HG03571 (cell line): ENCODE measurements around the gene HTR3E.
"Not testable (repeated sequence)": the region's sequence is repeated elsewhere in the genome, so short reads cannot be mapped to it uniquely, and the experiment has no call there.

Experiments
- ATAC-seq: cut with Tn5 transposase; IDR thresholded peaks from one replicate; pipeline ENCODE4 v1.9.1; 2021; ENCODE audit not compliant: unreplicated experiment

Gene HTR3E

DNA sequence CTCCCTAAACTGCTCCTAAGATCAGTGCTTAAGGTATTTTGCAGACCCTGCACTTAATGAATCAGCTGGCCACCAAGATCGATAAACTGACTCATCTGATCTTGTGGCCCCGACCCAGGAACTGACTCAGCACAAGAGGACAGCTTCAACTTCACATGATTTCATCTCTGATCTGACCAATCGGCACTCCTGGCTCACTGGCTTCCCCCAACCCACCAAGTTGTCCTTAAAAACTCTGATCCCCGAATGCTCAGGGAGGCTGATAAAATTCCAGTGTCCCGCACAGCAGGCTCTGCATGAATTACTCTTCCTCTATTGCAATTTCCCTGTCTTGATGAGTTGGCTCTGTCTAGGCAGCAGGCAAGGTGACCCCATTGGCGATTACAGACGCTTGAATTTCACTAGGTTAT, 13.5 kb downstream of the HTR3E start:
- ATAC-seq: no peak

DNA sequence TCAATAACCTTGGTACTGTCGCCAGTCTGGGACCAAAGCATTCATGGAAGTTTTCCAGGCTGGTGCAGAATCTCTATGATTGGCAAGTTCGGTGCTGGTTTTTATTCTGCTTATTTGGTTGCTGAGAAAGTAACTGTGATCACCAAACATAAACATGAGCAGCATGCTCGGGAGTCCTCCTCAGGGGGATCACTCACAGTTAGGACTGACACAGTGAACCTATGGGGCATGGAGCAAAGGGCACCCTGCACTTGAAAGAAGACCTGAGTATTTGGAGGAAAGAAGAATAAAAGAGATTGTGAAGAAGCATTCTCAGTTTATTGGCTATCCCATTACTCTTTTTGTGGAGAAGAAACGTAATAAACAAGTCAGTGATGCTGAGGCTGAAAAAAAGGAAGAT, 19.2 kb downstream of the HTR3E start:
- ATAC-seq: no peak

DNA sequence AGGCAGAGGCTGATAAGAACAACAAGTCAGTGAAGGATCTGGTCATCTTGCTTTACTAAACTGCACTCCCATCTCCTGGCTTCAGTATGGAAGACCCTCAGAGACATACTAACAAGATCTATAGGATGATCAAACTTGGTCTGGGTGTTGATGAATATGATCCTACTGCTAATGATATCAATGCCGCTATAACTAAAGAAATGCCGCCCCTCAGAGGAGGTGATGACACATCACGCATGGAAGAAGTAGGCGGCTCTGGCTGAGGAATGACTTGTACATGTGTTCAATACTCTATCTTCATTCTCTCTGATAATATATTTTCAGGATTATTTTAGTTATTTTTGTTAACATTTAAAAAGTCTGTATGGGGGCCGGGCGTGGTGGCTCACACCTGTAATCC, 20.8 kb downstream of the HTR3E start:
- no peak for ATAC-seq

DNA sequence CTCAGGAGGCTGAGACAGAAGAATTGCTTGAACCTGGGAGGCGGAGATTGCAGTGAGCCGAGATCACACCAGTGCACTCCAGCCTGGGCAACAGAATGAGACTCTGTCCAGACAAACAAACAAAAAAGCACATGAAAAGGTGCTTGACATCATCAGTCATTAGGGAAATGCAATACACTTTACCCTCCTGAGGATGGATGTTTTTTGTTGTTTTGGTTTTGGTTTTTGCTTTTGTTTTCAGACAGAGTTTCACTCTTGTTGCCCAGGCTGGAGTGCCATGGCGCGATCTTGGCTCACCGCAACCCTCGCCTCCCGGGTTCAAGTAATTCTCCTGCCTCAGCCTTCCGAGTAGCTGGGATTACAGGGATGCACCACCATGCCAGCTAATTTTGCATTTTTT, 24.2 kb downstream of the HTR3E start:
- not testable (repeated sequence) for ATAC-seq

DNA sequence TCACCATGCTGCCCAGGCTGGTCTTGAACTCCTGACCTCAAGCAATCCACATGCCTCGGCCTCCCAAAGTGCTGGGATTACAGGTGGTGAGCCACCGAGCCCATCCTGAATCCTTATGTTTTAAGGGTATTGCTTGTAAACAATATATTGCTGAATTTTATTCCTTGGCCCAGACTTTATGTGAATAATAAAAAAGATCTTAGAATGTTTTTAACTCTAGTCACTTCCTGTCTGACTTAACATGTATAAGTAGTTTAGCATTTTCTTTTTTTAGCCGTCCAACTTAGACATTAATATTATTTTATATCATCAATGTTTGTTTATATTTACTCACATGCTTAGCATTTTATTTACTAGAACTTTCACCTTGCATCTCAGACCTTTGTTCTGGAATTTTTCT, 29.1 kb downstream of the HTR3E start:
- ATAC-seq: no peak

DNA sequence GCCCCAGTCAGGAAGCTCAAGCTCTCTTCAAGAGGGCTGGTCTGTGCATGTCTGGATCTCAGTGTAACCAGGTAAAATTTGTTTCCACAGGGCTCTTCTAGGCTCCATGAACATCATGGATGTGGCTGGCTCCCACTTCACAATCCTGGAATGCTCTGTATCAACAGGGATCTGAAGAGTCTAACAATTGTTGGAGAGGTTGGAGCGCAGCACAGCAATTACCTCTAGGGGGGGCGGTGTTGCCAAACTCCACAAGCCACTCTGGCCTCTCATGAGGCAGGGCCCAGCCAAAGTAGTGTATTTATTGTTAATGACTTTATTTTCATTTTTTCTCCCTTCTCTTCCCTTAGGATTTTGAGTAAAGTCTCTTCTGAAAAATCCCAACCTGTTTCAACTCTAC, 32.1 kb downstream of the HTR3E start:
- ATAC-seq: no peak

DNA sequence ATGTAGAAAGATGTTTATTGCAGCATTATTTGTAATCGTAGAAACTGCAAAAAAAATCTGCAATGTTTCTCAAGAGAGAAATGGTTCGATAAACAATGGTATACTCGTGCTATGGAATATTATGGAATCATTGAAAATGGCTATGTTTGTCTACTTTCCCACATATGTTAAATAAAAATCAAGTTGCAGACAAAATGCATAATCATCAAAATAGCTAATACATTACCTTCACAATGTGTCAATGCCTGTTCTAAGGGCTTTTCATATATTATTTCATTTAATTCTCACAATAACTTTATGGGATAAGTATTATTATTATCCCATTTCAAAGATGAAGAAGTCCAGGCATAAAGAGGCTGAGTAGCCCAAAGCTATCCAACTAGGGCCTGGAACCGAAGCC, 36.1 kb downstream of the HTR3E start:
- ATAC-seq: no peak

DNA sequence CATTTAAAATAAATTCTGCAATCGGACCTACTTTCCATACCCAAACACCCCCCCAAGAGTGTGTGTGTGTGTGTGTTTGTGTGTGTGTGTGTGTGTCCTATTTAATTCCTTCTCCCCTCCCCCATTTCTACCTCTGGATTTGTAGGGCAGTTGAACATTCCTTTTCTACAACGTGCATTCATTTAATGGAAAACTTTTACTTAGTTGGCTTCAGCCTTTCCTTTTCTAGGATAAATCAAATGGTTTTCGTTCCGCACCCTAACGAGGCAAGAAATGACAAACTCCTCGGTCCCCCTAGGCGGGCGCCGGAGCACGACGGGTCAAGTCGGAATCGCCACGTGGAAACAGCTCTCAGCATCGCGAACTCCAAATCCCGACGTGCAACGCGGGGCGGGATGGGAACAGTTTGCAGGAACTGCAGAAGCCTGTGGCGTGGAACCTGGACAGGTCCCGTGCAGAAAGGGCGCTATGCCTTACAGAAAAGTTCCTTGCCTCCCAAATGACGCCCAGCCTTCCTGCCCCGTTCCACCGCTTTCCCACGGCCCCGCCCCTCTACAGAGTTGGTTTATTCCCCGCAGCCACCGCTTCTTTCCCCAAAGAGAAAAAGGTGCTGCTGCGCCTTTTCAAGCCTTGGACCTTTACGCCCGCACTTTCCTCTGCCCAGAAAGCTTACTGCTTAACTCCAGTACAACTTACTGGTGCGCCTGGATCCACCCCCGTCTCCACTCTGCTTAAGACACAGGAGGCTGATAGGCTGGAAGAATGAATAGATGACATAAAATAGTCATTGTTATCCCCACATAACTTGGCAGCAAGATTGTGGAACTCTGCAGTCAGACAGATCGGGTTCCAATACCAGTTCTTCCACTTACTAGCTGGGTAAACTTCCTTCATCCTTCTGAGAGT, 37.2 kb downstream of the HTR3E start:
- no peak for ATAC-seq

DNA sequence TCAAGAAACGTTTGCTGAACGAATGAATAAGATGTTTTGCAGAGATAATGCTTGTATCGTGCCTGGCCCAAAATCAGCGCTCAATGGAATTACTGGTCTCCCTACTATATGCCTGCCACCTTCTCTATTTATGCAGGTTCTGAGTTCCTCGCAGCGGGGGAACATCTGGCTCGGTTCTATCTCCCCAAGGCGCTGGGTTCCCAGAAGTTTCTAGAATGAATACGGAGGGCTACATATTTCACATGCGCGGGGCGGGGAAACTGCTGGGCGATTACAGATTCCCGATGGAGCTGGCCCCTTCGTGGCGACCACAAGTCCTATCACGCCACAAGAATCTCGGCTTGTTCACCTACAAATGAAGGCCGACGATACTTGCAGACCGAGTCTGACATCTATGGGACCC, 37.9 kb downstream of the HTR3E start:
- no peak for ATAC-seq

DNA sequence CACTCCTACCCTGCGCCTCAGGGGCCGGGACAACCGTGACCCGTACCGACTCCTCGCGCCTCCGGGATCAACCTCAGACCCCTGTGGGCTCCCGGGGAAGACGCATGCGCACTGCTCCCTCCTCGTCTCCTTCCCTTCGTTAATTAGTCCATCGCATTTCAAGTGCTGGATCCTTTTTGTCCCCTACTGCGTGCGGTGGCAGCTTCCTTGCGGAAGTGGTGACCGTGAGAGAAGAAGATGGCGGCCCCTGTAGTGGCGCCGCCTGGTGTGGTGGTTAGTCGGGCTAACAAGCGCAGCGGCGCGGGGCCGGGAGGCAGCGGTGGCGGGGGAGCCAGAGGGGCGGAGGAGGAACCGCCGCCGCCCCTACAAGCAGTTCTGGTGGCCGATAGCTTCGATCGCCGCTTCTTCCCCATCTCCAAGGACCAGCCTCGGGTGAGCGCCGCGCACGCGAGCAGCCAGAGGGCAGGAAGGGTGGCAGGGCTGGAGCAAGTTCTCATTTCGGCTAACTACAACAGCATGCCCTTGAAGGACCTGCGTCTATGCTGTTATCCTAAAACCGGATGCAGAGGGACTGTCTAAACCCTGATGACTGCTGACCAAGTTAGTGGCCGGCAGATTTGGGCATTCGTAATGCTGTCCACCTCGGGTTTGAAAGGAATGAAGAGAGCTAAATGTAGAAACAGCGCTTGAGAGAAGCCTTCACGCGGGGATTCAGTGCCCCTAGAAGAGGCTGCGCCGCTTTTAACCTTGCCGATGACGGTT, 38.5 kb downstream of the HTR3E start, which contains the start of gene EIF2B5:
TSS of gene EIF2B5 (plus strand) at position 210 of the 762 bp plus-strand sequence. CDS start at position 238, 28 bp downstream.
- ATAC-seq: peak; percentile 92

DNA sequence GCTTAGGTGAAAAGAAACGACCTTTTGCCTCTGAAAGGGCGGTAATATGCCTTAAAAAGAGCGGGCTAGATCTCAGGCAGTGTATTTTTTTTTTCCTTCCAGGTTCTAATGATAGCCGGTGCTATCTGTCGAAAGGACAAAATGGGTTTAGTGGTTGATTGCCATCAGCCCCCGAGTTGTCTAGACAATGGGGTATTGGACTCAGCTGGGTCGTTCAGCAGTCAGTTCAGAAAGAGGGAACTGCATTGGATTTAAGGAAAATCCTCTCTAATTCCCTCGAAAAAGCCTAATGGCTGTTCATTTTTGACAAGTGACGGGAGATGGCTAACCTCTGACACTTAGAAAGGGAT, 39.0 kb downstream of the HTR3E start:
- ATAC-seq: no peak

DNA sequence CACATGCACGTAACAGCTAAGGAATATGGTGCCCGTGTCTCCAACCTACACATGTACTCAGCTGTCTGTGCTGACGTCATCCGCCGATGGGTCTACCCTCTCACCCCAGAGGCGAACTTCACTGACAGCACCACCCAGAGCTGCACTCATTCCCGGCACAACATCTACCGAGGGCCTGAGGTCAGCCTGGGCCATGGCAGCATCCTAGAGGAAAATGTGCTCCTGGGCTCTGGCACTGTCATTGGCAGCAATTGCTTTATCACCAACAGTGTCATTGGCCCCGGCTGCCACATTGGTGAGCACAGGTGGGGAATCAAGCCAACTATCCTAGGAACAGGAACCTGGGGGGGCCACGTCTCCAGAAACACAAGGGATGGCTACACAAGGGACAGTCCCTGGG, 43.6 kb downstream of the HTR3E start:
- ATAC-seq: no peak

DNA sequence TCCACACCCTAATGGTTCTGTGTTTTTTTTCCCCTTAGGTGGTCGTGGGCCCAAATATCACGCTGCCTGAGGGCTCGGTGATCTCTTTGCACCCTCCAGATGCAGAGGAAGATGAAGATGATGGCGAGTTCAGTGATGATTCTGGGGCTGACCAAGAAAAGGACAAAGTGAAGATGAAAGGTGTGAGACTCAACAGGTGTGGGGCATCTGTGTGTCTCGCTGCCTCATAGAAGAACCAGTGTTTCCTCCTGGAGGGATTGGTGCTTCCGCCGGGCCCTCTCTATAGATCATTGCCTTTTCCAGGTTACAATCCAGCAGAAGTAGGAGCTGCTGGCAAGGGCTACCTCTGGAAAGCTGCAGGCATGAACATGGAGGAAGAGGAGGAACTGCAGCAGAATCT, 45.3 kb downstream of the HTR3E start:
- ATAC-seq: no peak

DNA sequence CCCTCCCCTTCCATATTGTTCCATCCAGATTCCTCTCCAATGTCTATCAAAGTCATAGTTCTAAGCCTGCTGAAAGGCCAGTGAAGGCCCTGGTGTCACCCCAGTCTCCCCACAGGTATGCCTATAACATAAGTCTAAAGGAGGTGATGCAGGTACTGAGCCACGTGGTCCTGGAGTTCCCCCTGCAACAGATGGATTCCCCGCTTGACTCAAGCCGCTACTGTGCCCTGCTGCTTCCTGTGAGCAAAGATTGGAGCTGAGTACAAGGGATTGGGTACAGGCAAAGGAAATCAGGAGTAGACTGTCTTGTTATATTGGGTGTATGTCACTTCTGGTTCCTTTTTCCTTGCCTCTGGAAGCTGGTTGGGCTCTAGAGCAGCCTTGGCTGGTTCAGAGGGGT, 46.5 kb downstream of the HTR3E start:
- no peak for ATAC-seq

DNA sequence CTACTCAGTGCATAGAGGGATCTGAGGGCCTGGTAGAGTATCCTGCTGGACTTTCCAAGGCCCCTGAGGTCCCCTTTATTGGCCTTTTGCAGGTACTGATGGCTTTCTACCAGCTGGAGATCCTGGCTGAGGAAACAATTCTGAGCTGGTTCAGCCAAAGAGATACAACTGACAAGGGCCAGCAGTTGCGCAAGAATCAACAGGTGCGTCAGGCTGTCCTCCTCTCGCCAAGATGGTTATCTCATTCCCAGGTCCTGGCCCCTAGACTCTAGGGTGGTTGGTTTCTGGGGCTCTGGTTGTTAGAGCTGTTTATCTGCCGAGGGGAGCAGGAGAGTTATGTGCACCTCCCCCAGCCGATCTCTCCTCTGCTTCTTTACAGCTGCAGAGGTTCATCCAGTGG, 47.6 kb downstream of the HTR3E start:
- no peak for ATAC-seq

DNA sequence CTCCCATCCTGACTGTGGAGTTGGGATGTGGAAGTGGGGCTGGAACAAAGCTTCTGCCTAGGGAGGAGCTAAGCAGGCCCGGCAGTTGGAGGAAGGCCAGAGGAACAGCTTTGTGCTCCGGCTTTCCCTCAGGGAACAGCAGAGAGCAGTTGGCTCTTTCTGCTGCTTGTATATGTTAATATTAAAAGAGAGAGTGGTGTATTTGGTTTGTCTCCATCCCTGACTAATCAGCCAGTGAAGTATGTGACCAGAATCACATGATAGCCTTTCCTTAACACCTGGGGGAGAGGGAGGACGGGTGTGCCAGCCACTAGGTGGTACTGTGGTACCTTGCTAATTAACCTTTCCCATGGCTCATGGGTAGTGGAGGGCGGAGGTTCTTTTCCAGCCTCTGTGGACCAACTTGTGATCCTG, 48.3 kb downstream of the HTR3E start:
- no peak for ATAC-seq

DNA sequence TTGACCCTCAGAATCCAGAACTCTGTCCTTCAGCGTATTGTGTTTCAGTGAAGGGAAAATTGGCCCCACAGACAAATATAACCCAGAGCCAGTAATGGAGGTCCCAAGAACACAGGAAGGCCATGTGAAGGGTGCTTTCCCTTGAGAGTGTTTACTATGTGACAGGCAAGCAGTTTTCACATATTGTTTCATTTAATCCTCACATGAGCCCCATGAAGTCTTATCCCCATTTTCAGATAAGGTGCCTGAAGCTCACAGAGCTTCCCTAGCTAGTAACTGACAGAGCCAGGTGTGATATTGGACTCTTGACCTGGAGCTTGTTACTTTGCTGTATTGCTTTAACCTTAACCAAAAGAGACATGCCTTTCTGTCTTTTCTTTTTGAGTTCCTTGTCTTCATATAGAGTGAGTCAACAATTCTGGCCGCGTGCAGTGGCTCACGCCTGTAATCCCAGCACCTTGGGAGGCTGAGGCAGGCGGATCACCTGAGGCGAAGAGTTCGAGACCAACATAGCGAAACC, 48.9 kb downstream of the HTR3E start:
- no peak for ATAC-seq

DNA sequence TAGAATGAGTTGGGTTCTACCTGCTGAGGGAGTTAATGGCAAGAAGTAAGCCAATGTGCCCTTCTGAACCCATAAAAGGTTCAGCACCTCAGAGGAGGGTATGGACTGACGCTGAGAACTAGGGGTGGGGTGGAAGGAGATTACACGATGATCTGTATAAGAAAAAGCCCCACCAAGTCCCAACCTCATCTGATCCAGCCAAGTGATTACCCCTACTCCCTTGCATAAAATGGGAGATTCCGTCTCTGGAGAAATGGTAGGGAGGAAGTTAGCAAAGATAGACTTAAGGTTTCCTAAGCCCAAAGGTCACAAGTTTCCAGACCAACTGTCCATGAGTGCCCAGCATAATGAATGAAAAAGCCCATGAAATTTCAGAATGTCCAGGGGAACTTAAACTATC, 51.2 kb downstream of the HTR3E start:
- no peak for ATAC-seq

DNA sequence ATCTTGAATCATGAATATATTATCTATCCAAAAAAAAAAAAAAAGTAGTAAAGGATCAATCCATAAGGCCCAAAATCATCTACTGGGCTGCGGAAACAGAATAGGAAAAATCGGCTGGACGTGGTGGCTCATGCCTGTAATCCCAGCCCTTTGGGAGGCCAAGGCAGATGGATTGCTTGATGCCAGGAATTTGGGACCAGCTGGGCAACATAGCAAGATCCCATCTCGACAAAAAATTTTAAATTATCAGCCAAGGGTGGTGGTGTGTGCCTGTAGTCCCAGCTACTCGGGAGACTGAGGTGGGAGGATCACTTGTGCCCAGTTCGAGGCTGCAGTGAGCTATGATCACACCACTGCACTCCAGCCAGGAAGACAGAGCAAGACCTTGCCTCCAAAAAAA, 52.3 kb downstream of the HTR3E start:
- ATAC-seq: no peak

DNA sequence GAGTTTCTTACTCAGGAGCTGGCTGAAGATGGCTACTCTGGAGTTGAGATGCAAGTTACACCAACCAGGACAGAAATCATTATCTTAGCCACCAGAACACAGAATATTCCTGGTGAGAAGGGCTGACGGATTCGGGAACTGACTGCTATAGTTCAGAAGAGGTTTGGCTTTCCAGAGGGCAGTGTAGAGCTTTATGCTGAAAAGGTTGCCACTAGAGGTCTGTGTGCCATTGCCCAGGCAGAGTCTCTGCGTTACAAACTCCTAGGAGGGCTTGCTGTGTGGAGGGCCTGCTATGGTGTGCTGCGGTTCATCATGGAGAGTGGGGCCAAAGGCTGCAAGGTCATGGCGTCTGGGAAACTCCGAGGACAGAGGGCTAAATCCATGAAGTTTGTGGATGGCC, 52.9 kb downstream of the HTR3E start:
- not testable (repeated sequence) for ATAC-seq

DNA sequence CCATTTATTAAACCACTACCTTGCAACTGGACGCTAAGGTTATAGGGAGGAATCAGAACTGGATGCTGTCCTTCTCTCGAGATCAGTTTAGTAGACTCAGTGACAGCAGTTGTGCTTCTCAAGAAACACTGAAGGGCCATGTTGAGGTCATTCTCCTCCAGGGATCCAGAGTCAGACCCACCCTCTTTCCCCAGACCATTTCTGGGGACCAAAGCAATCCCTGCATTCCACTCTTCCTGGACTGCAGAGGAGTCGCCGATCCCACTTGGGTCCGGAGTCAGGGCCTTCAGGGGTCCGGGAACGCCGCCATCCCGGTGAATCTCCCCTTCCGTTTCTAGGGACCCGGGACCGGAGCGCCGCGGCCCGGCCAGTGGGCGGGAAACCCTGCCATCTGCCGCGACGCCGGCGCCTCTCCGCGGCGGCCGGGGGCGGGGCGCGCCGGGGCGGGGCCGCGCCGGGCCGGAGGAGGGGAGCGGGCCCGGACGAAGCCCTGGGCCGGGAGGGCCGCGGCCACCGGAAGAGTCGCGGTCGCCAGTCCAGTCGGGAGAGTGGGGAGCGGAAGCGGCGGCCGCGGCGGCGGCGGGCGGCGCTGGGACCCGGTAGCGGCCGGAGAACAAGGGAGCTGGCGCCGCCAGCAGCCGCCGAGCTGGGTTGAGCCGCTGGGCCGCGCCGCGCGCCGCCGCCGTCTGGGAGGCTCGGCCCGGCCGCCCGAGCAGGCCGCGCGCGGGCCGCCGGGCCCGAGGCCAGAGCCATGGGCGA, 58.2 kb downstream of the HTR3E start, which contains the start of gene DVL3:
TSS of gene DVL3 (plus strand) at position 493 of the 759 bp plus-strand sequence. CDS start at position 752, 259 bp downstream.
- peak; percentile 62 for ATAC-seq
